K562 (cell line): ENCODE results near the gene ZP1.

Experiments used
- CTCF ChIP-seq, 3 experiments: IDR thresholded peaks in 2 of 3; conservative IDR thresholded peaks in 1 of 3; 2 replicates each; pipeline ENCODE4 v1.5.1; 2011 to 2012; ENCODE audit warnings: low read length in 3 of 3, mild to moderate bottlenecking in 3 of 3, control low read depth in 2 of 3, improper control_type of control experiment in 1 of 3, inconsistent platforms in 1 of 3, low read depth in 1 of 3, mixed read lengths in 1 of 3, moderate library complexity in 1 of 3; ENCODE audit not compliant: insufficient read depth in 2 of 3
- ELK1 ChIP-seq: sonication (generic); formaldehyde crosslinking; IDR thresholded peaks from 2 replicates; pipeline ENCODE4 v1.8.1; 2022; ENCODE audit warnings: missing genetic modification reagents
- EZH2 ChIP-seq: IDR thresholded peaks from 2 replicates; pipeline ENCODE4 v1.6.1; 2012; ENCODE audit warnings: low read depth, mild to moderate bottlenecking, inconsistent platforms, low read length, borderline replicate concordance
- HMGXB4 ChIP-seq: sonication (generic); formaldehyde crosslinking; IDR thresholded peaks from 2 replicates; pipeline ENCODE4 v1.8.1; 2023; ENCODE audit warnings: mild to moderate bottlenecking, missing genetic modification reagents
- JUN ChIP-seq, 2 experiments: sonication (generic) in 1 of 2; formaldehyde crosslinking in 1 of 2; IDR thresholded peaks; 2 replicates each; pipeline versions ENCODE4 v1.6.1 to v1.8.0; 2012 to 2022; ENCODE audit warnings: borderline replicate concordance in 2 of 2, mild to moderate bottlenecking in 2 of 2, improper control_type of control experiment in 1 of 2, low read depth in 1 of 2, low read length in 1 of 2, missing genetic modification reagents in 1 of 2
- MAZ ChIP-seq, 2 experiments: fragments of 450-650 bp in 1 of 2; sonication (generic) in 1 of 2; formaldehyde crosslinking; IDR thresholded peaks in 1 of 2; conservative IDR thresholded peaks in 1 of 2; 2 replicates each; pipeline versions ENCODE4 v1.4.0 to v1.5.0; 2020; ENCODE audit warnings: mild to moderate bottlenecking in 1 of 2, missing genetic modification reagents in 1 of 2
- RFX1 ChIP-seq: fragments of 450-650 bp; IDR thresholded peaks from 2 replicates; pipeline ENCODE4 v1.6.1; 2016; ENCODE audit warnings: mild to moderate bottlenecking, moderate library complexity
- RFX5 ChIP-seq: IDR thresholded peaks from 2 replicates; pipeline ENCODE4 v1.6.1; 2011; ENCODE audit warnings: low read depth, mild to moderate bottlenecking, improper control_type of control experiment, low read length
- TAF1 ChIP-seq: IDR thresholded peaks from 2 replicates; pipeline ENCODE4 v1.6.1; 2011; ENCODE audit warnings: mild to moderate bottlenecking, low read length, moderate library complexity; ENCODE audit not compliant: insufficient read depth, control insufficient read depth, severe bottlenecking; ENCODE audit errors: extremely low read depth

- TF ChIP-seq EZH2 (no peak), CTCF (IDR thresholded peaks at IDR 0.05 in 2 of 3, conservative IDR thresholded peaks at IDR 0.05 in 1 of 3; ENCODE audit: insufficient read depth in 2 of 3, low read depth in 1 of 3, low read length in 3 of 3) (no peak), HMGXB4 (peak; percentile 11; the same call in 1 of the 2 replicates), JUN (IDR thresholded peaks at IDR 0.05; ENCODE audit: borderline replicate concordance, low read depth, low read length) (no peak), JUN (CRISPR knock-in tag; IDR thresholded peaks at IDR 0.05; ENCODE audit: borderline replicate concordance) (no peak), RFX5 (no peak), TAF1 (no peak), ELK1 (CRISPR knock-in tag) (no peak), MAZ (CRISPR knock-in tag; conservative IDR thresholded peaks at IDR 0.05 in 1 of 2, IDR thresholded peaks at IDR 0.05 in 1 of 2) (no peak), RFX1 (no peak)
Measured at GRCh38 chr11:60914633-60915247, 47.4 kb downstream of the ZP1 start.
